RWPE1 (cell line): Measurements from ENCODE around the gene CHCHD3.

Source experiments
- CTCF ChIA-PET: fragments of 350-600 bp; sonication (Branson Sonifier 250); formaldehyde crosslinking; extraction: SDS; loops from one replicate; lab custom pipeline; 2021; lab: Yijun Ruan, JAX
- POLR2A ChIA-PET: fragments of 400-600 bp; formaldehyde crosslinking; extraction: SDS; loops from one replicate; lab custom pipeline; 2020; ENCODE audit warnings: antibody characterized with exemption; ENCODE audit not compliant: low non-redundant PET; lab: Yijun Ruan, JAX
- DNase-seq: peaks from one replicate; pipeline ENCODE4 v3.0.0; 2012; ENCODE audit warnings: low spot score
- H3K27ac ChIP-seq: fragments of 450-650 bp; 2 replicates; pipeline ENCODE4 v1.5.1; 2017
- TF ChIP-seq, protein P1 (sequence below): fragments of 450-650 bp; conservative IDR thresholded peaks from 2 replicates; pipeline ENCODE4 v1.5.1; 2017; ENCODE audit warnings: low read depth, mild to moderate bottlenecking

CHCHD3 gene

DNA sequence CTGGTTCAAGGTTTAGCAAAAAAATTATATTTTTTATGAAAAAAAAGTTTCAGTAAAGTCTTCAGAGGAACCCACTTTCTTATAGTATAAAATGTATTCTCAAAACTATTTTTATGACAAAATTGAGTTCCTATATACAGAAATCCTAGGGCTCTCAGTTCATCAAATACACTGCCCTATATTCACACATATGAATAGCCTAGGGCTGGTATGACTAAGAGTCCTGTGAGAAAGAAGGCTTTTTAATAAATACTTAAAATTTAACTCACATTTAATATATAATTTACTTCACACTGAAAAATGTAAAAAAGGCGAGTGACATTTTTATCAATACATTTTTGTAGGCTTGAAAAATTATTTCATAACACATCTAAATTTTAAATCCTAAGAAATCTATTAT, 16.6 kb downstream of the CHCHD3 start:
- TF ChIP-seq, protein P1, sequence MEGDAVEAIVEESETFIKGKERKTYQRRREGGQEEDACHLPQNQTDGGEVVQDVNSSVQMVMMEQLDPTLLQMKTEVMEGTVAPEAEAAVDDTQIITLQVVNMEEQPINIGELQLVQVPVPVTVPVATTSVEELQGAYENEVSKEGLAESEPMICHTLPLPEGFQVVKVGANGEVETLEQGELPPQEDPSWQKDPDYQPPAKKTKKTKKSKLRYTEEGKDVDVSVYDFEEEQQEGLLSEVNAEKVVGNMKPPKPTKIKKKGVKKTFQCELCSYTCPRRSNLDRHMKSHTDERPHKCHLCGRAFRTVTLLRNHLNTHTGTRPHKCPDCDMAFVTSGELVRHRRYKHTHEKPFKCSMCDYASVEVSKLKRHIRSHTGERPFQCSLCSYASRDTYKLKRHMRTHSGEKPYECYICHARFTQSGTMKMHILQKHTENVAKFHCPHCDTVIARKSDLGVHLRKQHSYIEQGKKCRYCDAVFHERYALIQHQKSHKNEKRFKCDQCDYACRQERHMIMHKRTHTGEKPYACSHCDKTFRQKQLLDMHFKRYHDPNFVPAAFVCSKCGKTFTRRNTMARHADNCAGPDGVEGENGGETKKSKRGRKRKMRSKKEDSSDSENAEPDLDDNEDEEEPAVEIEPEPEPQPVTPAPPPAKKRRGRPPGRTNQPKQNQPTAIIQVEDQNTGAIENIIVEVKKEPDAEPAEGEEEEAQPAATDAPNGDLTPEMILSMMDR = no peak
- no peak overlapping the region for H3K27ac ChIP-seq
- DNase-seq = no peak
- ChIA-PET POLR2A (no interaction called here), CTCF (interaction anchor here (0.7 kb wide), 1 partner anchor 57 kb away, joined by 3 read pairs; no protein-coding TSS in a partner anchor)

DNA sequence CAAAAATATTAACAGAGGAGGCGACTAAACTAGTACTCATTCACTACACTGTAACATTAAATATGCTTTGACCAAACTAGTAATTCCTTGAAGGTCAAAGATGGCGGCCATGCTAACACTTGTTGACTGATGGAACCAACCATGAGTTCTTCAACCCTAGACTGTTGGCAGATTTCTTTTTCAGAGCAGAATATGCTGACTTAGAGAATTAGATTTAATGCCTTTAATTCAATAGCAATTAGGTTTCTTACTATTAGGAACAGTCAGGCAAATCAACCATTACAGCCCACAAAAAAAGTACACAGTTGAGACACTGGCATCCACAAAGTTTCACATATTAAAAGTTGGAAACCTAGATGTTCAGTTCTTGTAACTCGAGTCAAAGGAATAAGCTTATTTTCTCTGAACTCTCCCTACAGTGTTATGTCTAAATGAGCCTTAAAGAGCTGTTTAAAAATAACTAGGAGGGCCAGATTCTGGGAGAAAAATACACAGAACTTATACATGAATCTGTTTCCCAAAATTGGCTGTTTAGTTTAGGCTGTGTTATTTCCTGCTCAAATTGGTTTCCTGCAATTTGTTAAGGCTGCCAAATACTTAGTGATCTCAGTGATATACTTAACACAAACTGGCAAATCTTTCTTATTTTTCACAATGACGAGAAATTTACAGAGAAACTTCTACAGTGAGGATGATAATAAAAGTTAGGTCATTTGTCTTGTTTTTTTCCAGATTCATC, 17.6 kb downstream of the CHCHD3 start:
- ChIA-PET POLR2A (no interaction called here), CTCF (no interaction called here)
- TF ChIP-seq, protein P1 = no peak

DNA sequence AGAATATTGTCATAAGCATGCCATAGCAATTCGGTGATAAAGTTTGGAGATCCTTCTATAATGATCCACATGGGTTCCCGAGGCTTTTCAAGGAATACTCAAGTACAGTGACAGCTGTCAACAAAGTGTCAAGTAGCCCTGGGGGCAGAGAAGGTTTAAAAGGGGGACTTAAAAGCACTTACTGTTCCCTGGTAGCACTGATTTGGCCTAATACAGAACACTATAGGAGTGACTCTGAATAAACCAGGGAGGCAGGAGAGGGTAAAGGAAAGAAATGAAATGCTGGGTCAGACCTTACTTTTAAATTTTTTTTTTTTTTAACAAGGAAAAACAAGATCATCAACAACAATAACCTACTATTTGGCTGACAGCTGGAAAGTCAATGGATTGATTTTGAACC, 20.1 kb downstream of the CHCHD3 start:
- DNase-seq = no peak
- POLR2A ChIA-PET = no interaction called here
- CTCF ChIA-PET = no interaction called here
- TF ChIP-seq, protein P1 = no peak
- H3K27ac ChIP-seq = no peak overlapping the region

More for the DNA sequence above, 17.6 kb downstream of the CHCHD3 start:
- no peak overlapping the region for H3K27ac ChIP-seq
- no peak for DNase-seq

DNA sequence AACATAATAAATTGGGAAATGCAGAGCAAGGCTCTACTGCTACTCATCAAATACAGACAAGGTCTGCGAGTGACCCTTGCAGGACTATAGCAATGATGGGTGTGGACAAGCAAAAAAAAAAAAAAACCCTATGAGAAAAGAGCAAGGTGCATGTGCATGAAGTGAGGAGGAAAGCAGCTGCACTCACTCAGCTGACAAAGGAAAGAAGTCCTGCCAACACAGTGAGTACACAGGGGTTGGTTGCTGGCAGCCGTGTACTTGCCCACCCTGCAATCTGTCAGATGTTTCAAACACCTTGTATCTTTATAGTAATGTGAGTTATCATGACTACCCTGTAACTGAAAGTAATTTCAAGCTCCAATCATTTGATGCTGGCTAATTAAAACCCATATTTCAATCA, 20.5 kb downstream of the CHCHD3 start:
- ChIA-PET CTCF (no interaction called here), POLR2A (no interaction called here)
- no peak overlapping the region for H3K27ac ChIP-seq
- no peak for DNase-seq
- TF ChIP-seq, protein P1 = no peak

DNA sequence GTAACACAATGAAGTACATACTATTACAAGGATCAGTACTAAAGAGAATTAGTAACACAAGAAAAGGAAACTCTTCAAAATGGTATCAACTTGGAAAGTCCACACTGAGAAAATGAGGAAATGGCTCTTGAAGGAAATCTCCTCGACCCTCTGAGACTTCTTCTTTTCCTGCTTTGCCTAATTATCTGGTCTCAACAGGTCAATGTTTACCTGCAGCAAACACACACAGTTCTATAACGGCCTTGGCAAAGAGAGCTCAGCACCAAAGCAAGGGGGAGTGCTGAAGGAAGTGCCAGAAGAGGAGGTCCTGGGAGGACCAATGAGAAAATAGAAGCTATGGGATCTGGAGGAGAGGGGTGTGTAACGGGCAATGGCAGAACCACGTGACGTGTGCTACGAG, 21.9 kb downstream of the CHCHD3 start:
- CTCF ChIA-PET = no interaction called here
- H3K27ac ChIP-seq = no peak overlapping the region
- TF ChIP-seq, protein P1 = no peak
- DNase-seq = no peak
- POLR2A ChIA-PET = no interaction called here

DNA sequence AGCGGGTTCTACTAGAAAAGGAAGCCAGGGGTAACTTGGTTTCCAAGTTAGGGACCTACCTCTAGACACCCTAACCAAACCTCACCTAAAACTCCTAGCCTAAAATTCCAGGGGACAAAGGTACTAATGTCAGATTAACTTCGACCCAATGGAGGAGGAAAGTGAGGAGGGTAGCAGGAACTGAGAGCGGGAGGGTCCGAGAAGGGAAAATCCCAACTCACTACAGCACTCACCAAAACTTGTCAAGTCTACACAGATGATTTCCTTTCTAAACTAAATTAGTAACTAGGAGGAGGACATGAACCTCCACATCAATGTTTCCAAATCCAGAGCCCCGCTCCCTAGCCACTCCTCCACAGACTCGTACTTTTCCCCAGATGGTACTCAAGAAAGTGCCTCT, 22.6 kb downstream of the CHCHD3 start:
- POLR2A ChIA-PET = no interaction called here
- TF ChIP-seq, protein P1 = no peak
- CTCF ChIA-PET = no interaction called here
- no peak for DNase-seq
- H3K27ac ChIP-seq = no peak overlapping the region
